ENCODE results near the gene GVQW3.

DNA sequence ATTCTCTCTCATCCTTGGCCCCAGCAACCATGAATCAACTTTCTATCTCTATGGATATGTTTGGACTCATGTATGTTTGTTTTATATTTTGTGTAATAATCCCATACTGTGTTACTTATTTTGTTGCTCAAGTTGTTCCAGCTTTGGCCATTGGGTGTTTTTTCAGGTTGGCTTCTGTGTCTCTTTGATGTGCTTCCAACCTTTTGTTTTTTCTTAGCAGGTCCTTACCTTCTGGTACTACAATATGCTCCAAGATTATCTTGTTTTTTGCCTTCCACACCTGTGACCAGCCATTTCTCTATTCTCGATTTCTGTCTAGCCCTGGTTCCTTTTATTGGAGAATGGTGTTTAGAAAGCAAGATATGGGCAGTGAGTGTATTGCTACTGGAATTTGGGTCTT is 14.2 kb downstream of the GVQW3 start:
- TF ChIP-seq, protein P1, sequence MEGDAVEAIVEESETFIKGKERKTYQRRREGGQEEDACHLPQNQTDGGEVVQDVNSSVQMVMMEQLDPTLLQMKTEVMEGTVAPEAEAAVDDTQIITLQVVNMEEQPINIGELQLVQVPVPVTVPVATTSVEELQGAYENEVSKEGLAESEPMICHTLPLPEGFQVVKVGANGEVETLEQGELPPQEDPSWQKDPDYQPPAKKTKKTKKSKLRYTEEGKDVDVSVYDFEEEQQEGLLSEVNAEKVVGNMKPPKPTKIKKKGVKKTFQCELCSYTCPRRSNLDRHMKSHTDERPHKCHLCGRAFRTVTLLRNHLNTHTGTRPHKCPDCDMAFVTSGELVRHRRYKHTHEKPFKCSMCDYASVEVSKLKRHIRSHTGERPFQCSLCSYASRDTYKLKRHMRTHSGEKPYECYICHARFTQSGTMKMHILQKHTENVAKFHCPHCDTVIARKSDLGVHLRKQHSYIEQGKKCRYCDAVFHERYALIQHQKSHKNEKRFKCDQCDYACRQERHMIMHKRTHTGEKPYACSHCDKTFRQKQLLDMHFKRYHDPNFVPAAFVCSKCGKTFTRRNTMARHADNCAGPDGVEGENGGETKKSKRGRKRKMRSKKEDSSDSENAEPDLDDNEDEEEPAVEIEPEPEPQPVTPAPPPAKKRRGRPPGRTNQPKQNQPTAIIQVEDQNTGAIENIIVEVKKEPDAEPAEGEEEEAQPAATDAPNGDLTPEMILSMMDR (conservative IDR thresholded peaks at IDR 0.05; ENCODE audit: low read depth, low read length) = no peak
- no peak for TF ChIP-seq EZH2phosphoT487 (IDR thresholded peaks at IDR 0.05; ENCODE audit: borderline replicate concordance, low read length)
